GM12865 (cell line): ENCODE measurements around the gene SFT2D3.

Experiments
- DNase-seq: peaks from one replicate; pipeline ENCODE4 v3.0.0; 2010; ENCODE audit warnings: low read depth
- H3K4me3 ChIP-seq: 2 replicates; pipeline ENCODE4 v1.5.1; 2011; ENCODE audit warnings: mild to moderate bottlenecking, low read depth, low read length, control low read depth
- CTCF ChIP-seq: IDR thresholded peaks from 2 replicates; pipeline ENCODE4 v1.5.1; 2011; ENCODE audit warnings: low read length, control low read depth, low read depth, inconsistent platforms; ENCODE audit not compliant: insufficient read depth; ENCODE audit errors: missing control alignments

The SFT2D3 gene

GRCh38 chr2:127709336-127709735 lies 8.0 kb downstream of the SFT2D3 start:
- no peak for TF ChIP-seq CTCF
- no peak overlapping the region for H3K4me3 ChIP-seq
- DNase-seq: no peak

- no peak for DNase-seq
- TF ChIP-seq CTCF: no peak
- no peak overlapping the region for H3K4me3 ChIP-seq
Observed at GRCh38 chr2:127712999-127713398, 11.7 kb downstream of the SFT2D3 start.

- DNase-seq: no peak
- no peak for TF ChIP-seq CTCF
- H3K4me3 ChIP-seq: no peak overlapping the region
Observed at GRCh38 chr2:127713562-127713961, 12.3 kb downstream of the SFT2D3 start.

- H3K4me3 ChIP-seq: no peak overlapping the region
- no peak for TF ChIP-seq CTCF
- no peak for DNase-seq
Observed at GRCh38 chr2:127715778-127716449, 14.6 kb downstream of the SFT2D3 start.

GRCh38 chr2:127718271-127718670 lies 17.0 kb downstream of the SFT2D3 start:
- no peak for TF ChIP-seq CTCF
- no peak overlapping the region for H3K4me3 ChIP-seq
- DNase-seq: no peak

GRCh38 chr2:127719301-127720218 lies 18.3 kb downstream of the SFT2D3 start:
- TF ChIP-seq CTCF: no peak
- no peak for DNase-seq
- H3K4me3 ChIP-seq: no peak overlapping the region
